NB4 (cell line): ENCODE data around the gene SLC30A2.

ENCODE experiments used
- POLR2A ChIP-seq: IDR thresholded peaks from 2 replicates; pipeline ENCODE4 v1.6.1; 2011; ENCODE audit warnings: mild to moderate bottlenecking; ENCODE audit not compliant: insufficient read length; ENCODE audit errors: extremely low read depth
- TF ChIP-seq, protein P1 (sequence below): IDR thresholded peaks from one replicate; pipeline ENCODE4 v1.5.1; 2012; ENCODE audit warnings: low read depth, low read length
- TF ChIP-seq, protein P2 (sequence below): IDR thresholded peaks from 2 replicates; pipeline ENCODE4 v1.6.1; 2011; ENCODE audit warnings: low read depth, low read length

- TF ChIP-seq POLR2A = no peak
- TF ChIP-seq, protein P1, sequence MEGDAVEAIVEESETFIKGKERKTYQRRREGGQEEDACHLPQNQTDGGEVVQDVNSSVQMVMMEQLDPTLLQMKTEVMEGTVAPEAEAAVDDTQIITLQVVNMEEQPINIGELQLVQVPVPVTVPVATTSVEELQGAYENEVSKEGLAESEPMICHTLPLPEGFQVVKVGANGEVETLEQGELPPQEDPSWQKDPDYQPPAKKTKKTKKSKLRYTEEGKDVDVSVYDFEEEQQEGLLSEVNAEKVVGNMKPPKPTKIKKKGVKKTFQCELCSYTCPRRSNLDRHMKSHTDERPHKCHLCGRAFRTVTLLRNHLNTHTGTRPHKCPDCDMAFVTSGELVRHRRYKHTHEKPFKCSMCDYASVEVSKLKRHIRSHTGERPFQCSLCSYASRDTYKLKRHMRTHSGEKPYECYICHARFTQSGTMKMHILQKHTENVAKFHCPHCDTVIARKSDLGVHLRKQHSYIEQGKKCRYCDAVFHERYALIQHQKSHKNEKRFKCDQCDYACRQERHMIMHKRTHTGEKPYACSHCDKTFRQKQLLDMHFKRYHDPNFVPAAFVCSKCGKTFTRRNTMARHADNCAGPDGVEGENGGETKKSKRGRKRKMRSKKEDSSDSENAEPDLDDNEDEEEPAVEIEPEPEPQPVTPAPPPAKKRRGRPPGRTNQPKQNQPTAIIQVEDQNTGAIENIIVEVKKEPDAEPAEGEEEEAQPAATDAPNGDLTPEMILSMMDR = no peak
- TF ChIP-seq, protein P2, sequence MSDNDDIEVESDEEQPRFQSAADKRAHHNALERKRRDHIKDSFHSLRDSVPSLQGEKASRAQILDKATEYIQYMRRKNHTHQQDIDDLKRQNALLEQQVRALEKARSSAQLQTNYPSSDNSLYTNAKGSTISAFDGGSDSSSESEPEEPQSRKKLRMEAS = no peak
Measured at GRCh38 chr1:26070963-26071342, 25.0 kb upstream of the SLC30A2 start.
